Glutamatergic neuron (in vitro differentiated cells): Measurements from ENCODE around the gene CHPF. TPM values are rescaled to one million over a fixed set of nuclear protein-coding genes. Genes with fewer than 3 reads are reported as not detected.
A peak's percentile ranks its signal among the peaks of the same experiment; 100 is the strongest.

Experiments
- DNase-seq: peaks from one replicate; pipeline ENCODE4 v3.0.0; 2022
- H3K27ac Mint-ChIP-seq: one replicate; pipeline ENCODE4 v1.8.0; 2020; ENCODE audit warnings: mild to moderate bottlenecking, mixed read lengths, inconsistent platforms; ENCODE audit not compliant: unreplicated experiment
- H3K27me3 Mint-ChIP-seq: one replicate; pipeline ENCODE4 v1.8.0; 2020; ENCODE audit warnings: mild to moderate bottlenecking, moderate library complexity, mixed read lengths, inconsistent platforms; ENCODE audit not compliant: unreplicated experiment
- H3K36me3 Mint-ChIP-seq: one replicate; pipeline ENCODE4 v1.8.0; 2020; ENCODE audit warnings: mild to moderate bottlenecking, mixed read lengths, inconsistent platforms; ENCODE audit not compliant: unreplicated experiment
- H3K4me1 Mint-ChIP-seq: one replicate; pipeline ENCODE4 v1.8.0; 2020; ENCODE audit warnings: mild to moderate bottlenecking, low read depth, mixed read lengths, inconsistent platforms; ENCODE audit not compliant: unreplicated experiment
- H3K4me3 Mint-ChIP-seq: one replicate; pipeline ENCODE4 v1.8.0; 2020; ENCODE audit warnings: mild to moderate bottlenecking, mixed read lengths, inconsistent platforms; ENCODE audit not compliant: unreplicated experiment
- H3K9me3 Mint-ChIP-seq: one replicate; pipeline ENCODE4 v1.8.0; 2020; ENCODE audit warnings: mild to moderate bottlenecking, moderate library complexity, mixed read lengths, inconsistent platforms; ENCODE audit not compliant: unreplicated experiment
- CTCF ChIP-seq: fragments of 200-600 bp; sonication (generic); IDR thresholded peaks from one replicate; pipeline ENCODE4 v1.5.0; 2021; ENCODE audit not compliant: partially characterized antibody, unreplicated experiment
- total RNA-seq: library from RNA; stranded (reverse); fragmentation: NEBNext Ultra II Directional; extraction: Animal tissue kit (Norgen Biotek cat#: 25700); gene quantifications from one replicate; pipeline ENCODE4 v1.2.1, GENCODE V29; 2021; ENCODE audit not compliant: unreplicated experiment

Gene CHPF
- total RNA-seq, 1 donor from 2014 or later, result 31.1 TPM

- H3K27ac Mint-ChIP-seq, result peak overlapping the region; percentile 48
- no peak for DNase-seq
- no peak for TF ChIP-seq CTCF
- H3K36me3 Mint-ChIP-seq, result peaks cover 2% of the 10 kb centered on the region
- H3K27me3 Mint-ChIP-seq, result peaks cover 16% of the 10 kb centered on the region
- H3K9me3 Mint-ChIP-seq, result peaks cover 10% of the 10 kb centered on the region
- H3K4me3 Mint-ChIP-seq, result peak overlapping the region; percentile 68
- H3K4me1 Mint-ChIP-seq, result peaks cover 3% of the 10 kb centered on the region
Measured at GRCh38 chr2:219553463-219553963, 9.9 kb upstream of the CHPF start.

DNA sequence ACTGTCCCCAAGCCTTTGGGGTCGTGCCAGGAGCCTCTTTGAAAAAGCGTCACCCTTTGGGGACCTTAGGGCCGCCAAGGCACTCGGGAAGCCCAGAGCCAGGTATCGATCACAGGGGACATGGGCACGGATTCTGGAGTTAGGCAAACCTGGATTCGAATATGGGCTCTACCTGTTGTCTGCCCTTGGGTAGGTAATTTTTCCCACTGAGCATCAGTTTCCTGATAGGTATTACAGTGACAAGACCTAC is 9.5 kb upstream of the CHPF start:
- H3K27ac Mint-ChIP-seq, result no peak overlapping the region
- H3K4me3 Mint-ChIP-seq, result peak overlapping the region; percentile 68
- TF ChIP-seq CTCF, result no peak
- peaks cover 3% of the 10 kb centered on the region for H3K4me1 Mint-ChIP-seq
- peaks cover 12% of the 10 kb centered on the region for H3K9me3 Mint-ChIP-seq
- no peak for DNase-seq
- peaks cover 19% of the 10 kb centered on the region for H3K27me3 Mint-ChIP-seq
- peaks cover 6% of the 10 kb centered on the region for H3K36me3 Mint-ChIP-seq

GRCh38 chr2:219552382-219553167 is 9.0 kb upstream of the CHPF start:
- Mint-ChIP-seq H3K4me3 (peak overlapping the region; percentile 82), H3K27ac (no peak overlapping the region), H3K9me3 (peaks cover 12% of the 10 kb centered on the region), H3K27me3 (peaks cover 19% of the 10 kb centered on the region), H3K36me3 (peaks cover 7% of the 10 kb centered on the region), H3K4me1 (peaks cover 3% of the 10 kb centered on the region)
- no peak for TF ChIP-seq CTCF
- DNase-seq, result peak; percentile 95

- peaks cover 22% of the 10 kb centered on the region for H3K27me3 Mint-ChIP-seq
- TF ChIP-seq CTCF, result no peak
- DNase-seq, result peak; percentile 57
- H3K4me1 Mint-ChIP-seq, result peaks cover 3% of the 10 kb centered on the region
- H3K36me3 Mint-ChIP-seq, result peaks cover 12% of the 10 kb centered on the region
- H3K9me3 Mint-ChIP-seq, result peaks cover 16% of the 10 kb centered on the region
- H3K4me3 Mint-ChIP-seq, result peak overlapping the region; percentile 82
- peak overlapping the region; percentile 8 for H3K27ac Mint-ChIP-seq
Measured at GRCh38 chr2:219551441-219552381, 8.1 kb upstream of the CHPF start.
